CMK (cell line): ENCODE measurements around the gene TLK1.

Source experiments
- DNase-seq: peaks from one replicate; pipeline ENCODE4 v3.0.0-alpha.2; 2010; ENCODE audit warnings: low read depth

The TLK1 gene

GRCh38 chr2:171169333-171169732 is 8.6 kb upstream of the TLK1 start:
- DNase-seq, result no peak

GRCh38 chr2:171167352-171167997 is 6.8 kb upstream of the TLK1 start:
- no peak for DNase-seq

- DNase-seq, result no peak
These were observed 5.8 kb upstream of the TLK1 start for GRCh38 chr2:171166328-171166983.

GRCh38 chr2:171165967-171166327 is 5.3 kb upstream of the TLK1 start:
- no peak for DNase-seq

GRCh38 chr2:171163261-171163660 is 2.6 kb upstream of the TLK1 start:
- DNase-seq, result no peak

- DNase-seq, result peak; percentile 49
These were observed 2.0 kb upstream of the TLK1 start for GRCh38 chr2:171162522-171163197.

DNA sequence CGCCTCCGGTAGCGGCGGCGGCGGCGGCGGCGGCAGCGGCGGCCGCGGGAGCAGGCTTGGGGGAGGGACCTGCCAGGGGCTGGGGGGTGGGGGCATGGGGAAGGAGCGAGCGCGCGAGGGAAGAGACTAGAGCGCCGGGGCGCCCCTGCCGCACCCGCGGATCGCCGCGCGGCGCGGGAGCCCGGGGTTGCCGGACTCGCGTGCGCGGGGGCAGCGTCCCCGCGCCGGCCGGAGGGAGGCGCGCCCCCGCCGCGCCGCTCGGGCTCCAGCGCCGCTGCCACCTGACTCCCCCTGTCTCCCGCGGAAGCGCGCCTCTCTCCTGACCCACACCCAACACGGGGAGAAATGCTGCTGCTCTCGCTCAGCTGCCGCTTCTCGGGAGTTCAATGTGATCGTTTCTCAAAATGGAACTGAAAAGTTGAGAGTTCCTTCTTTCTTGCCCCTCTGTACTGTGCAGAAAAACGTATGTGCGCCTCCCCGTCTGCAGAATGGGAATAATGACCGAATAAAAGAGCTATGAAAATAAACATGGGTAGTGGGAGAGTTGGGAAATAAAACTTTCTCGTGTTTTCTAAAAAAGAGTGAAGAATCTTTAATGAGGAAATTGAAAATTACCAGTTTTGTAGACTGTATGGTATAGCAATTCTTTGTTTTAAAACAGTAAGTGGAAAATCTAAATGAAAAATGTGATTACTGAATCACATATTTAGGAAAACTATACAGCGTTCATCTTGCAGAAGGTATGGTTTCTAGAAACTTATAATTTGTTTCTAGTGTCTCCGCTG is 455 bp upstream of the TLK1 start:
- peak; percentile 41 for DNase-seq

DNA sequence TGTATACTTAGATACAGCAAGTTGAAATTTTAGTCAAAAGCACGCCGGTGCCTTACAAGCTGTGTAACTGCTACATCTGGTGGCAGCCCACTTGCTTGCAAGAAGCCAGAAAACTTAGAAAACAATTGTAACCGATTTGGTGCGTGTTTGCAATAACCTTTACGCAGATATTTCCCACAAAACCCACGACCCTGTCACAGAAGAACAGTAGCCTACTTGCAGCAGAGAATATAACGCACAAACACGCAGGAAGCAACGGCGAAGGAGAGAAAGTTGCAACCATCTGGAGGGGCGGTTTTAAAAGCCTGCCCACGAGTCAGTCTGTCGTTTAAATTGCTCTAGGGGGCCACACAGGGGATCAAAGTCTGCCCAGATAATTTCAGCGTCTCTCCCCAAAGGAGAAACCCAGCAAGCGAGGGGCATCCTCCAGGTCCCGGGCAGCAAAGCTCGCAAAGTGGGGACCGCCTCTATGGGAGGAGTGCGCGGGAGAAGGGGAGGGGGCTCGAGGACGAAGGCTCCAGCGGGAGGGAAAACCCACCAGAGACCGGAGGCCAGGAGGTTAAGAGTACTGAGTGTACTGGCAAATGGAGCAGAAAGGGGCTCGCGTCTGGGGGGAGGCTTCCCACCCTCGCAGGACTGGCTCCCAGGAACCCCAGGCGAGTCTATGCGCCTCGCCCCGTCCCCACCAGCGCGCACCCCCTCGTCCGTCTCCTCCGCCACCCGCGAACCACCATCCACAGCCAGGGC is 1.1 kb downstream of the TLK1 start:
- DNase-seq, result peak; percentile 39

GRCh38 chr2:171158790-171159371 is 1.8 kb downstream of the TLK1 start:
- DNase-seq, result no peak

- DNase-seq, result no peak
These were observed 2.5 kb downstream of the TLK1 start for GRCh38 chr2:171158036-171158789.

DNA sequence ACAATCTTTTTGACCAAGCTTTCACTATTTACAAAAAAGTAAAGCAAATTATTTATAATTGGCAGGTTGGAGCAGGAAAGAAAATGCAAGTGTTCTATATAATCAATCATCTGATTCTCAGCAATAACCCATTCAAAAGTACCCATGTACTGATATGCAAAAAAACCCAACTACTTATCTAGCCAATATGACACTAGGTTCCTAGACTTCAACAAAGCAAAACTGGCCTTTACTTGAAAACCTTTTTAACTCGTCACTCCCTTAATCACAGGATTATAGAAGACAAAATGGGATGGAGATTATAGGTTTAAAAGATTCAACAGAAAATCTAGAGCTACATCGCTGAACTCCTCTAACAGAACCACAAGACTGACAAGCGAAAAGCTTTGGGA is 3.6 kb downstream of the TLK1 start:
- no peak for DNase-seq

GRCh38 chr2:171154348-171154747 is 6.3 kb downstream of the TLK1 start:
- no peak for DNase-seq

DNA sequence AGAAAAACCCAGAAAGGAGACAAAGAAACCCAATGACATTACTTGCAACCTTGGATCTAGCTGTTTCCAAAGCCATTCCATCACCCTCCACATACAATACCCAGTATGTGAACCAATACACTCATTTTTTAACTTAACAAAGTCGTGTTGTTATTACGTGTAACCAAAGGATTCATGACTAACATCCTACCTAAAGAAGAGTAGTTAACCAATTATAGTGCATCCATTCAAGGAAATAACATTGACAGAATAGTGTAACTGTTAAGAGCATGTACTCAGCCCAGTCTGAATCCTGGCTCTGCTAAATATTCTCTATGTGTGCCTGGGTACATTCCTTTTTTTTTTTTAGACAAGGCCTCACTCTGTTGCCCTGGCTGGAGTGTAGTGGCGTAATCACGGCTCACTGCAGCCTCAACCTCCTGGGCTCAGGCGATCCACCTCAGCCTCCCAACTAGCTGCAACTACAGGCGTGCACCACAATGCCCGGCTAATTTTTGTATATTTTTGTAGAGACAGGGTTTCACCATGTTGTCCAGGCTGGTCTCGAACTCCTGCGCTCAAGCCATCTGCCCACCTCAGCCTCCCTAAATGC is 9.9 kb downstream of the TLK1 start:
- DNase-seq, result no peak

GRCh38 chr2:171149986-171150693 is 10.6 kb downstream of the TLK1 start:
- DNase-seq, result no peak

- no peak for DNase-seq
These were observed 11.3 kb downstream of the TLK1 start for GRCh38 chr2:171149171-171149938.

DNA sequence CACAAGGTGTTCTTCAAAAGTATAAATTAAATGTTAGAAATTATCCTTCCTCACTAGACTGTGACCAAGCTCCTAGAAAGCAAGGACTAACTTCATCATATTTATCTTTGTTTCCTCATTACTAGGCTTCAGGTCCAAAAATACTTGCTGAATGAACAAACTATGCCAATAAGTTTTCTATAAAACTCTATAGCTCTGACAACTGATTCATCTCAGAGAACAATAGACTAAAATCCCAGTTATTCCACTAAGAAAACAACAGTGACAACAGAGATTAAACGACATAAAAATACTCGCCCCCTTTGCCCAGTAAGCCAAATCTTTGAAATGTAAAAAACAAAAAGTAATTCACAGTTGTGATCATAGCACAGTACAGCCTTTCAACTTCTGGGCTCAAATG is 13.6 kb downstream of the TLK1 start:
- DNase-seq, result no peak

DNA sequence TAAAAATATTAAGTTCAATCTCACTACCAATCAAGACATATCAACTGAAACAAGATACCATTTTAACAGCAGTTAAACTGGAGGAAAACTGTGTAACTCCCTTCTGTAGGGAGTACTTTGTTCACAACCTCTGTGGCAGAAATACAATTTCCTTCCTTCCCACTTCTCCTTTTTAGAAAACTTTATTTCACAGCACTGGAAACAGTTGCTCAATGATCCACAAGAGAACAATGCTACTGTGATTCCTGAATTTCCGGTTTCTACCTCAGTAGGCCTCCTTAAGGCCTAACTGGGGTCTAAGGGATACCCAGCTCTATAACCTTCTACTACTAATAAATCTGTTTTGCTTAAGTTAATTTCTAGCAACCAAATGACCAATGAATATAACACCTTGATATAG is 14.1 kb downstream of the TLK1 start:
- DNase-seq, result no peak

DNA sequence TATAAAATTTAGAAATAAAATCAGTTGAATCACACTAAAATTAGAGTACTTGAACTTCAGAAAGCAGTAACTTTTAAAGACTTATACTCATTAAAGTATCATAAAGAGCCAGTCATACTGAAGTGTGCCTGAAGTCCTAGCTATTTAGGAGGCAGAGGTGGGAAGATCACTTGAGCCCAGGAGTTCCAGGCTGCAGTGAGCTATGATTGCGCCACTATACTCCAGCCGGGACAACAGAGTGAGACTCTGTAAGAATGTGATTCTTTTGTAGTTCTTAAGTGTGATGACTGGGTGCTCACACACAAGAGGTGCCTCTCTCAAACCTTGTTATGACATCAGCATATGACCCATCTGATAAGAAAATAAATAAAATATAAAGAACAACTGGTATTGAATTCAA is 14.6 kb downstream of the TLK1 start:
- no peak for DNase-seq

- DNase-seq, result no peak
These were observed 17.0 kb downstream of the TLK1 start for GRCh38 chr2:171143670-171144062.
